ENCODE data around the gene ZNF672. TPM values are rescaled to one million over a fixed set of nuclear protein-coding genes. Genes with fewer than 3 reads are reported as not detected.

The ZNF672 gene
- total and polyA plus RNA-seq, 2 donors = 16.8 to 23.7 TPM

DNA sequence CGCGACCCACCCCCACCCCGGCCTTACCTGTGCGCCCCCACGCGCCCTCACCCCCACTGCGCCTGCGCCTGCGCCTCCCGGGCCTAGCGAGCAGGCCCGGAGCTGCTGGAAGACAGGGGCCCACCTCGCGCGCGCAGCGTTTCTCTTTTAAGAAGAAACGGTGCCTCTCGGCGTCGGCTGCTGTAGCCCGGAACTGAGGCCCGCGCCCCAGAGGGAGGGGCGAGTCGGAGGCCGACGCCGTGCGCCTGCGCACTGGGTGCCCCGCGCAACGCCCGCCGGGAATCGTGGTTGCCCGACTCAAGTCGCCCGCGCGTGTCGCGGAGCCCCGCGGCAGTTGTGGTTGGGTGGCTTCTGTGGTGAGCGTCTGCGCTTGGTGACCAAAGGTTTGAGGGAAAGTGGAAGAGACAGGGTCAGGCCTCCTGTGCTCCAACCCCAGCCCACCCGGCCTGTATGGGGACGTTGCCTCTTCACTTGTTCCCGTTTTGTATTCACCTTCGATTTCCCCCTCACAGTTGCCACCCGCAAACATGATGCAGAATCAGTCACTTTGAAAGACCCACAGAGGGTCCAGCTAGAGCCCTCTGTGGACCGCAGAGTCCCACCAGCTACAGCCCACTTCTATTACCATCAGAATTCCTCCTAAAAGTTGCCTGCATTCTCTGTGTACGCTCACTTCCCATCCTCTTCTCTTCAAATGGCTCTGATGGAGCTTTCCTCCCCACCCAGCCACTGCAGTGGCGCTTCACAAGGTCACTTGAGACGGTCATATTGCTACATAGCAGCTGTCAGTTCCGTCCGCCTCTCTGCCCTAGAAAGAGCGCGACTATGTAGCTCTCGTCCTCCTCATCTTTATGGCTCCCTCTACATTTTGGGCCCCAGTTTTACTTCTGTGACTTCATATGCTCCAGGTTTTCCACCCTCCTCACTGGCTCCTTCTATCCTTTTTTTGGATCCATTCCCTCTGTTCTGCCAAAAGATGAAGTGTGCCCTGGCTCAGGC, 21.2 kb downstream of the ZNF672 start, which contains the start of gene ZNF692:
Gene ZNF692, minus strand, starts transcription at position 195 of the 999 bp plus-strand sequence. CDS start 776 bp downstream, outside the sequence.
- 9% methylated on average over 62 of the region's 62 CpGs for WGBS
- Histone ChIP-seq H3K4me1 (ENCODE audit: control insufficient read depth in 2 of 2, insufficient read depth in 2 of 2, low read length in 2 of 2) (peaks cover 23 to 53% of the 10 kb centered on the region in 2 donors), H3K9me3 (ENCODE audit: control insufficient read depth in 2 of 2, insufficient read depth in 1 of 2, low read length in 1 of 2) (peaks cover 2 to 4% of the 10 kb centered on the region in 2 donors)

DNA sequence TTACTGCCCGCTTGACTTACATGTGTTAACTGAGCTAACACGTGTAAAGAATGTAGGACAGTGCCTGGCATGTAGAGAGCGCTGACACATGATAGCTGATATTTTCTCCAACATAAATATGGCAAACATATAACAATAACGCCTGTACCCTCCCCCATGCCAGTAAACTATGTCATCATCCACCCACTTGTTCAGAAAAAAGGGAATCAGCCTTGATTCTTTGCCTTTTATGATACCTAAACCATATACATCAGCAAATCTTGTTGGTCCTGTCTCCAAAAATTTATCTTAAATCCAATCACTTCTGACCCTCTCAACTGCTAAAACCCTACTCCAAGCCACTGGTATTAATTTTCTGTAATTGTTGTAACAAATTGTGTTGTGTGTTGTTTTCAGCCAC, 22.0 kb downstream of the ZNF672 start:
- peaks cover 21 to 48% of the 10 kb centered on the region in 2 donors for H3K4me1 ChIP-seq (ENCODE audit: control insufficient read depth in 2 of 2, insufficient read depth in 2 of 2, low read length in 2 of 2)
- peak overlapping the region in 1 of 2 donors; percentile 91 for H3K27ac ChIP-seq (ENCODE audit: low read depth in 1 of 2, low read length in 1 of 2)
- no peak for DNase-seq (ENCODE audit: low read depth in 6 of 9, low spot score in 9 of 9)
- H3K36me3 ChIP-seq (ENCODE audit: control insufficient read depth in 2 of 2, insufficient read depth in 2 of 2, low read length in 1 of 2) = peaks cover 5 to 14% of the 10 kb centered on the region in 2 donors
- 96% methylated on average over 4 of the region's 4 CpGs for WGBS
- no peak overlapping the region for H3K4me3 ChIP-seq (ENCODE audit: low read length in 2 of 2)
- H3K27me3 ChIP-seq (ENCODE audit: control insufficient read depth in 2 of 2, insufficient read depth in 1 of 2, low read length in 1 of 2) = no peaks in the 10 kb centered on the region
- peaks cover 2 to 4% of the 10 kb centered on the region in 2 donors for H3K9me3 ChIP-seq (ENCODE audit: control insufficient read depth in 2 of 2, insufficient read depth in 1 of 2, low read length in 1 of 2)

More for the DNA sequence above, 21.2 kb downstream of the ZNF672 start, which contains the start of gene ZNF692:
- peak within 1 kb of the TSS; percentile 64 to 80 for H3K4me3 ChIP-seq (ENCODE audit: low read length in 2 of 2)
- DNase-seq (ENCODE audit: low read depth in 6 of 9, low spot score in 9 of 9) = peak; percentile 88 to 99 (median 98)
- peaks cover 10 to 21% of the 10 kb centered on the region in 2 donors for H3K36me3 ChIP-seq (ENCODE audit: control insufficient read depth in 2 of 2, insufficient read depth in 2 of 2, low read length in 1 of 2)
- H3K27me3 ChIP-seq (ENCODE audit: control insufficient read depth in 2 of 2, insufficient read depth in 1 of 2, low read length in 1 of 2) = no peaks in the 10 kb centered on the region
- H3K27ac ChIP-seq (ENCODE audit: low read depth in 1 of 2, low read length in 1 of 2) = peak within 1 kb of the TSS; percentile 91 to 93

DNA sequence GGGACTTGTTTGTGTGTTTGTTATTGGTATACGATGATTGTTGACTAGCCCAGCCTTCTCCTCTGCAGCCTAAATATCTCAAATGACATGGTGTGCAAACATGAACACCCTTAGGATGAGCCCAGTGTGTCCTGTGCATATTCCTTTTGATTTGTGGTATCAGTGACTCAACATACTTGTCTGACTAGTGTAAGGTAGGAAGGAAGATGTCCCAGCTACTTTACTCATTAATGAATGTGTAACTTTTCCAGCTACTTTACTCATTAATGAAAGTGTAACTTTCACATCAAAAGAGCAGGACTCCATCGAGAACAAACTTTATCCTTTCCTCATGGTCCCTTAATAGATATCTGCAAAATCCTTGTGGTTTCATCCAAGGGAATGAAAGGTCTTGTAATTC, 23.6 kb downstream of the ZNF672 start:
- H3K4me3 ChIP-seq (ENCODE audit: low read length in 2 of 2) = no peak overlapping the region
- 98% methylated on average over 2 of the region's 2 CpGs for WGBS
- peaks cover 2 to 4% of the 10 kb centered on the region in 2 donors for H3K9me3 ChIP-seq (ENCODE audit: control insufficient read depth in 2 of 2, insufficient read depth in 1 of 2, low read length in 1 of 2)
- no peak overlapping the region for H3K27ac ChIP-seq (ENCODE audit: low read depth in 1 of 2, low read length in 1 of 2)
- peaks cover 21 to 40% of the 10 kb centered on the region in 2 donors for H3K4me1 ChIP-seq (ENCODE audit: control insufficient read depth in 2 of 2, insufficient read depth in 2 of 2, low read length in 2 of 2)
- H3K27me3 ChIP-seq (ENCODE audit: control insufficient read depth in 2 of 2, insufficient read depth in 1 of 2, low read length in 1 of 2) = no peaks in the 10 kb centered on the region
- no peaks in the 10 kb centered on the region for H3K36me3 ChIP-seq (ENCODE audit: control insufficient read depth in 2 of 2, insufficient read depth in 2 of 2, low read length in 1 of 2)
- no peak for DNase-seq (ENCODE audit: low read depth in 6 of 9, low spot score in 9 of 9)

DNA sequence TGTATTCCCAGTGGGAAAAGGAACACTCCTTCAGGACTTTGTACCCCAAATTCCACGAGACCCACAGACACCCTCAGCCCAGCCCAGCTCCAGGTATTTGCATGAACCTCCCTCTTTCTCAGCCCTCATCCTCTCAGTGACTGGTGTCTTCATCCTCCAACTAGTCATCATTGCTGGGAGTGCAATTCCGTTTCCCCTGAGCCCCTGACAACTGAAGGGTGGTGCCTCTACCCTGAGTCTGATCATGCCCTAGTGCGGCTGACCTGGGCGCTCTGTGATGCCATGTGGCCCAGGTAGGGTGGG, 24.6 kb downstream of the ZNF672 start:
- H3K4me1 ChIP-seq (ENCODE audit: control insufficient read depth in 2 of 2, insufficient read depth in 2 of 2, low read length in 2 of 2) = peaks cover 15 to 33% of the 10 kb centered on the region in 2 donors
- H3K27ac ChIP-seq (ENCODE audit: low read depth in 1 of 2, low read length in 1 of 2) = peak overlapping the region; percentile 80 to 95
- DNase-seq (ENCODE audit: low read depth in 6 of 9, low spot score in 9 of 9) = peak in 1 of 9 donors; percentile 43
- 25% methylated on average over 4 of the region's 4 CpGs for WGBS
- no peaks in the 10 kb centered on the region for H3K27me3 ChIP-seq (ENCODE audit: control insufficient read depth in 2 of 2, insufficient read depth in 1 of 2, low read length in 1 of 2)
- H3K4me3 ChIP-seq (ENCODE audit: low read length in 2 of 2) = peak overlapping the region; percentile 63 to 85
- no peaks in the 10 kb centered on the region for H3K36me3 ChIP-seq (ENCODE audit: control insufficient read depth in 2 of 2, insufficient read depth in 2 of 2, low read length in 1 of 2)
- H3K9me3 ChIP-seq (ENCODE audit: control insufficient read depth in 2 of 2, insufficient read depth in 1 of 2, low read length in 1 of 2) = peaks cover 0 to 6% of the 10 kb centered on the region in 2 donors

DNA sequence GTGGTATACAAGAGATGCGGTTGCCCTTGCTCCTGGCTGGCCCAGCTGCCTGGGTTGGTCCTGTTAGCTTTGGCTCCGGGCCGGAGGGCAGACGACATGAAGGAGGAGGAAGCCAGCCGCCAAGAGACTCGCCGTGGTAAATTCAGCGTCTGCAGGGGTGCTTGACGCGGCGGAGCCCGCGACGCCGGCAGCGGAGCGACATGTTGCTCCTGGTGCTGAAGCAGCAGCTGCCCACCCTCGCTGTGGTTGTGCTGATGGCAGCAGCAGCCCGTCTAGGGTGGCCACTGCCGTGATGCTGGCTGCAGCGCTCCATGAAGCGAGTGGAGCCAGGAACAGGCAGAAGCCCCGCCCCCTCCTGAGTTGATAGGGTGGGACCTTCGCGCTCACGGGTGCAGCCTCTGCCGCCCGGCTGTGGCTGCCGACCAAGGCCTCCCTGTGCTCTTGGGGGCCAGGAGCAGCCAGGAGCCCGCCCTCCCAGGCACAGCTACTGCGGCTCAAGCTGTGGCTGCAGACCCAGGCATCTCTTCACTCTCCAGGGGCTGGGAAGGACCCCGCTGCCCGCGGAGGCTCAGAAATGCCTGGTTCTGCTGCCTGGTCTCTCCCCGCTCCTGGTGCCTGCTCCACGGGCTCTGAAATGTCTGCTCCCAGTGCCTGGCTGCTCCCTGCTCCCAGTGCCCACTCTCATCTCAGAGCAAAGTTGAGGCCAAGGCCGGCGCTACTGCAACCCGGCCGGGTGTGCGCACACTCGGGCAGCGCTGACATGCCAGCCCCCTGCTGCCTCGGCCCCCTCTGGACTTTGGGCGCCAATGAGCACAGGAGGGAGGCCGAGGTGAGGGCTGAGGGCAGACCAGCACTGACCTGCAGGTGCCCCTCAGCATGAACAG, 25.2 kb downstream of the ZNF672 start:
- DNase-seq (ENCODE audit: low read depth in 6 of 9, low spot score in 9 of 9) = peak in 8 of 9 donors; percentile 56 to 92 (median 78)
- H3K4me3 ChIP-seq (ENCODE audit: low read length in 2 of 2) = peak overlapping the region; percentile 63 to 85
- no peaks in the 10 kb centered on the region for H3K27me3 ChIP-seq (ENCODE audit: control insufficient read depth in 2 of 2, insufficient read depth in 1 of 2, low read length in 1 of 2)
- peaks cover 0 to 6% of the 10 kb centered on the region in 2 donors for H3K9me3 ChIP-seq (ENCODE audit: control insufficient read depth in 2 of 2, insufficient read depth in 1 of 2, low read length in 1 of 2)
- no peaks in the 10 kb centered on the region for H3K36me3 ChIP-seq (ENCODE audit: control insufficient read depth in 2 of 2, insufficient read depth in 2 of 2, low read length in 1 of 2)
- peaks cover 9 to 27% of the 10 kb centered on the region in 2 donors for H3K4me1 ChIP-seq (ENCODE audit: control insufficient read depth in 2 of 2, insufficient read depth in 2 of 2, low read length in 2 of 2)
- H3K27ac ChIP-seq (ENCODE audit: low read depth in 1 of 2, low read length in 1 of 2) = peak overlapping the region; percentile 80 to 95
- WGBS = 14% methylated on average over 46 of the region's 46 CpGs

DNA sequence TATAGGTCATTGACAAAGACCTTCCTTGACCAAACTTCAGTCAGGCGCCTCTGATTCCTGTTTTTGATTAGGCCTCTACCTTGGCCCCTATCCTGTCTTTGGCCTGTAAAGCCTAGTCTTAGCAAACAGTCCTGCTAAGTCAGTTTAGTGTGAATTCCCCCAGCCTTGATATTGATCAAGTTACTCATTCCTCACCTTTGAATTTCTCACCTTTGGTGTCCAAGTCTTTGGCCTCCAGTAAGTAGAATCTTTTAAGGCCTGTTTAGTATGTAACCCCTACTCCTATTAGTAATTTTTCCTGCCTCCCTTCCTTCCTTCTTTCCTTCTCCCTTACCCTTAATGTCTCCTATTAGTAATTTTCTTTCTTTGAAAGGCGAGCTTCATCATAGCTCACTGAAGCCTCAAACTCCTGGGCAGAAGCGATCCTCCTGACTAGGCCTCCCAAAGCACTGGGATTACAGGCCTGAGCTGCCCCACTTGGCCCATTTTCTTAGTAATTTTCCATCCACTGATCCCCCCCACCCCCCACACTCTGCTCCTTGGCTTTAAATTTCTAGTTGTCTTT, 33.9 kb downstream of the ZNF672 start:
- Histone ChIP-seq H3K36me3 (ENCODE audit: control insufficient read depth in 2 of 2, insufficient read depth in 2 of 2, low read length in 1 of 2) (no peaks in the 10 kb centered on the region), H3K27ac (ENCODE audit: low read depth in 1 of 2, low read length in 1 of 2) (no peak overlapping the region), H3K4me1 (ENCODE audit: control insufficient read depth in 2 of 2, insufficient read depth in 2 of 2, low read length in 2 of 2) (peaks cover 0 to 8% of the 10 kb centered on the region in 2 donors), H3K9me3 (ENCODE audit: control insufficient read depth in 2 of 2, insufficient read depth in 1 of 2, low read length in 1 of 2) (peaks cover 0 to 2% of the 10 kb centered on the region in 2 donors), H3K4me3 (ENCODE audit: low read length in 2 of 2) (no peak overlapping the region), H3K27me3 (ENCODE audit: control insufficient read depth in 2 of 2, insufficient read depth in 1 of 2, low read length in 1 of 2) (no peaks in the 10 kb centered on the region)
- DNase-seq (ENCODE audit: low read depth in 6 of 9, low spot score in 9 of 9) = no peak
- over 99% methylated on average over 3 of the region's 3 CpGs for WGBS

DNA sequence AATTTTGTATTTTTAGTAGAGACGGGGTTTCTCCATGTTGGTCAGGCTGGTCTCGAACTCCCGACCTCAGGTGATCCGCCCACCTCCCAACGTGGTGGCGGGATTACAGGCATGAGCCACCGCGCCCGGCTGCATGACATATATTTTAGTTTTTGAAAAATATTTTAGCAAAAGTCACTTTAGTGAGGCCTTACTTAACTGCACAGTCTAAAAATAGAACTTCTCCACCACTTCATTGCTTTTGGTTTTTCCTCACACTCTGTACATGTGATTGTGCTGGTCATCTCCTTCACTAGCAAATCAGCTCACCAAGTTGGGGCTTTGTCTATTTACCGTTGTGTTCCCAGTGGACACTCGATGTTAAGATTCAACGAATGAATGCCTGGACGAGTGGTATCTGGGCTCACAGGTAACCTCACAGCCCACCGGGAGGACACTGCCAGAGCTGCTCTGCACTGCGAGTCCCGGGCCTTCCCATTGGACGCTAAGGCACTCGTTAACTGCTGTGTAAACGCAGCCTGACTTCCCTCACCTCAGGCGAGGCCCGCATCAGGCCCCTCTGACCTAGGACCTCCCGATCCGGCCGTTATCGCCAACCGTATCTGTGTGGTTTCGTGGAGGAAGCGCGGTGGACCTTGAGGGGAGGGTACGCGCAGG, 34.9 kb downstream of the ZNF672 start:
- H3K27me3 ChIP-seq (ENCODE audit: control insufficient read depth in 2 of 2, insufficient read depth in 1 of 2, low read length in 1 of 2) = no peaks in the 10 kb centered on the region
- H3K4me1 ChIP-seq (ENCODE audit: control insufficient read depth in 2 of 2, insufficient read depth in 2 of 2, low read length in 2 of 2) = peaks cover 0 to 8% of the 10 kb centered on the region in 2 donors
- H3K27ac ChIP-seq (ENCODE audit: low read depth in 1 of 2, low read length in 1 of 2) = peak overlapping the region; percentile 91 to 94
- no peaks in the 10 kb centered on the region for H3K36me3 ChIP-seq (ENCODE audit: control insufficient read depth in 2 of 2, insufficient read depth in 2 of 2, low read length in 1 of 2)
- H3K9me3 ChIP-seq (ENCODE audit: control insufficient read depth in 2 of 2, insufficient read depth in 1 of 2, low read length in 1 of 2) = no peaks in the 10 kb centered on the region
- 2% methylated on average over 31 of the region's 31 CpGs for WGBS
- H3K4me3 ChIP-seq (ENCODE audit: low read length in 2 of 2) = peak overlapping the region; percentile 76 to 77
- DNase-seq (ENCODE audit: low read depth in 6 of 9, low spot score in 9 of 9) = peak in 8 of 9 donors; percentile 37 to 74 (median 48)

DNA sequence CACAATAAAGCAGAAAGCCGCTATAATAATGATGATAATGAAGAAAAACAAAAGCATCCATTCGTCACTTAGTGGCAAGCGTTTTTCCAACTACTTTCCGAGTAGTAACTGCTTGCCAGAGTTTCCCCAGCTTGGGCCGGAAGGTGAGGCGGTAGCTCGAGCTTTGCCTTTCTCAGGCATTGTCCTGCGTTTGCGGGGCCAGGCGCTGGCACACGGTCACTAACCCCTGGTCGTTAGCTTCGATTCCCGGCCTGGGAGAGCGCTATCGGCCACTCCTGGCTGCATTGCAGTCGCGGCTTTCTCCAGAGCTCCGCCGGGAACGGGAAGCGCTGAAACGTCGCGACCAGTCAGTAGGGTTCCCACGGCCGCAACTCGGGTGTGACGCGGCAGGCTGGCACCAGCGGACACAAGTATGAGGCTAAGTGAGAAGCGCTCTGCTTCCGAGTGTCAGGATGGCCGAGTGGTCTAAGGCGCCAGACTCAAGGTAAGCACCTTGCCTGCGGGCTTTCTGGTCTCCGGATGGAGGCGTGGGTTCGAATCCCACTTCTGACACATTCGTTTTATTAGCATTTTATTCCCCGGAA, 35.5 kb downstream of the ZNF672 start:
- H3K27ac ChIP-seq (ENCODE audit: low read depth in 1 of 2, low read length in 1 of 2) = peak overlapping the region; percentile 91 to 94
- H3K36me3 ChIP-seq (ENCODE audit: control insufficient read depth in 2 of 2, insufficient read depth in 2 of 2, low read length in 1 of 2) = no peaks in the 10 kb centered on the region
- H3K4me1 ChIP-seq (ENCODE audit: control insufficient read depth in 2 of 2, insufficient read depth in 2 of 2, low read length in 2 of 2) = peaks cover 0 to 8% of the 10 kb centered on the region in 2 donors
- under 1% methylated on average over 41 of the region's 41 CpGs for WGBS
- no peaks in the 10 kb centered on the region for H3K27me3 ChIP-seq (ENCODE audit: control insufficient read depth in 2 of 2, insufficient read depth in 1 of 2, low read length in 1 of 2)
- peak; percentile 80 to 95 (median 87) for DNase-seq (ENCODE audit: low read depth in 6 of 9, low spot score in 9 of 9)
- H3K9me3 ChIP-seq (ENCODE audit: control insufficient read depth in 2 of 2, insufficient read depth in 1 of 2, low read length in 1 of 2) = no peaks in the 10 kb centered on the region
- H3K4me3 ChIP-seq (ENCODE audit: low read length in 2 of 2) = peak overlapping the region; percentile 76 to 77
